ENCODE data around the gene SRCIN1. TPM values are rescaled to one million over a fixed set of nuclear protein-coding genes. Genes with fewer than 3 reads are reported as not detected.

Gene SRCIN1
- total RNA-seq, 1 donor from 2014 or later, result 0.25 TPM

- no peak for DNase-seq (ENCODE audit: low read depth)
These were observed 42.8 kb downstream of the SRCIN1 start for GRCh38 chr17:38562903-38563302.

- DNase-seq (ENCODE audit: low read depth), result no peak
These were observed 43.6 kb downstream of the SRCIN1 start for GRCh38 chr17:38562215-38562569.

- DNase-seq (ENCODE audit: low read depth), result no peak
These were observed 44.1 kb downstream of the SRCIN1 start for GRCh38 chr17:38561416-38562214.

- no peak for DNase-seq (ENCODE audit: low read depth)
These were observed 45.0 kb downstream of the SRCIN1 start for GRCh38 chr17:38560503-38561318.

- no peak for DNase-seq (ENCODE audit: low read depth)
These were observed 45.9 kb downstream of the SRCIN1 start for GRCh38 chr17:38559880-38560230.

- peak; percentile 83 for DNase-seq (ENCODE audit: low read depth)
These were observed 46.5 kb downstream of the SRCIN1 start for GRCh38 chr17:38559051-38559879.

GRCh38 chr17:38558728-38559050, 47.1 kb downstream of the SRCIN1 start:
- DNase-seq (ENCODE audit: low read depth), result no peak

GRCh38 chr17:38557836-38558727, 47.7 kb downstream of the SRCIN1 start:
- DNase-seq (ENCODE audit: low read depth), result peak; percentile 91

- DNase-seq (ENCODE audit: low read depth), result no peak
These were observed 48.4 kb downstream of the SRCIN1 start for GRCh38 chr17:38557396-38557795.

GRCh38 chr17:38556239-38556638, 49.5 kb downstream of the SRCIN1 start:
- DNase-seq (ENCODE audit: low read depth), result peak; percentile 33

- DNase-seq (ENCODE audit: low read depth), result peak; percentile 15
These were observed 51.1 kb downstream of the SRCIN1 start for GRCh38 chr17:38554430-38555350.

- DNase-seq (ENCODE audit: low read depth), result no peak
These were observed 53.4 kb downstream of the SRCIN1 start for GRCh38 chr17:38552343-38552742.

- no peak for DNase-seq (ENCODE audit: low read depth)
These were observed 54.6 kb downstream of the SRCIN1 start for GRCh38 chr17:38551121-38551520.

GRCh38 chr17:38550661-38551060, 55.1 kb downstream of the SRCIN1 start:
- DNase-seq (ENCODE audit: low read depth), result no peak

GRCh38 chr17:38549285-38549684, 56.5 kb downstream of the SRCIN1 start:
- DNase-seq (ENCODE audit: low read depth), result no peak

GRCh38 chr17:38547444-38547843, 58.3 kb downstream of the SRCIN1 start:
- DNase-seq (ENCODE audit: low read depth), result no peak

GRCh38 chr17:38546396-38546795, 59.4 kb downstream of the SRCIN1 start:
- DNase-seq (ENCODE audit: low read depth), result no peak

- no peak for DNase-seq (ENCODE audit: low read depth)
These were observed 60.1 kb downstream of the SRCIN1 start for GRCh38 chr17:38545531-38546225.

- DNase-seq (ENCODE audit: low read depth), result no peak
These were observed 60.9 kb downstream of the SRCIN1 start for GRCh38 chr17:38544839-38545209.
